Stimulated activated CD8-positive, alpha-beta memory T cell treated with anti-CD3 and anti-CD28 coated beads, Interleukin-7, amount 100 ng/mL, for 4 hours (primary cell): ENCODE measurements around the gene PEAR1.

Experiments used
- DNase-seq, 2 donors: peaks; one replicate each; pipeline ENCODE4 v3.0.0-alpha.2; 2020; ENCODE audit warnings: low read depth in 2 of 2

The PEAR1 gene

DNA sequence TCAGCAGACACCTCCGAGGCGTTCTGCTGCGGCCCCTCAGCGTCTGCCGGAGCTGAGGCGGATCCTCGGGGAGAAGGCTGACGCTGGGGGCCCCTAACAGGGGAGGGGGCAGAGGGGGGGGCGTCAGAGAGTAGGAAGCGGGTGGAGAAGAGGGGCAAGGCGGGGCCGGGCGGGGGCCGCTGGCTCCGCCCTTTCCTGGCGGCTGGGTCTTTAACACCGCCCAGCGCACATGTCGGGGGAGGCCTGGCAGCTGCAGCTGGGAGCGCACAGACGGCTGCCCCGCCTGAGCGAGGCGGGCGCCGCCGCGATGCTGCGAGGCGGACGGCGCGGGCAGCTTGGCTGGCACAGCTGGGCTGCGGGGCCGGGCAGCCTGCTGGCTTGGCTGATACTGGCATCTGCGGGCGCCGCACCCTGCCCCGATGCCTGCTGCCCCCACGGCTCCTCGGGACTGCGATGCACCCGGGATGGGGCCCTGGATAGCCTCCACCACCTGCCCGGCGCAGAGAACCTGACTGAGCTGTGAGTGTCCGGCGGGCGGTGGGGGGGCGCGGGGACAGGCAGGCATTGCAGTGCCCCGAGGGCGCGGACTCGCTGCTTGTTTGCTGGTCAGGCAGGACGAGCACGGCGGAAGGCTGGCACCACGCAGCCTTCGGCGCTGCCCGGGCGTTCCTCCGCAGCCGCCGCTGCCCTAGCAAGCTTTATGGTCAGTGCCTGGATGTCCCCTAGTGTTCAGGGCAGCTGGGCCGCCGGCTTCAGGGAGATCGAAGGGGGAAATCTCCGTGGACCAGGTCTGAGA lies 32.7 kb upstream of the PEAR1 start, which contains the start of gene NTRK1:
NTRK1 (plus strand) TSS at position 238 of the 796 bp plus-strand sequence; CDS start at position 308, 70 bp downstream.
- DNase-seq: peak; percentile 27 to 59

GRCh38 chr1:156862584-156862983 lies 30.9 kb upstream of the PEAR1 start:
- no peak for DNase-seq

GRCh38 chr1:156862997-156863599 lies 30.4 kb upstream of the PEAR1 start:
- no peak for DNase-seq

GRCh38 chr1:156863631-156864030 lies 29.9 kb upstream of the PEAR1 start:
- no peak for DNase-seq

DNA sequence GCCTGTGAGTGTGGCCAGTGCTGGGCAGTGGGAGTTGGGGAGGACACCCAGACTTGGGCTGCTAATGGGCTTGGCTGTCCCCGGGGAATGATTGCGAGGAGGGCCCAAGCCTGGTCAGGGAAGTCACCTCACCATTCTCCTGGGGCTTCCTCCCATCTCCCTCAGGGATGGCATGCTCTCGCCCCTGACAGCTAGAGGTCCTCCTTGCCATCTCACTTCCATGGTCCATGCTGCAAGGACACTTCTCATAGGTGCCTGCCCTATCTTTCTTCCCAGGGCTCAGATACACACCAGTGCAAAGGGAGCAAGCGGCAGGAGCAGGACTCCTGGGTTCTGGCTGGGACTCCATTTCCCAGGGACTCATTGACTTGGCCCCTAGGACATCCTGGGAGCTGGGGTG lies 28.7 kb upstream of the PEAR1 start:
- DNase-seq: no peak

DNA sequence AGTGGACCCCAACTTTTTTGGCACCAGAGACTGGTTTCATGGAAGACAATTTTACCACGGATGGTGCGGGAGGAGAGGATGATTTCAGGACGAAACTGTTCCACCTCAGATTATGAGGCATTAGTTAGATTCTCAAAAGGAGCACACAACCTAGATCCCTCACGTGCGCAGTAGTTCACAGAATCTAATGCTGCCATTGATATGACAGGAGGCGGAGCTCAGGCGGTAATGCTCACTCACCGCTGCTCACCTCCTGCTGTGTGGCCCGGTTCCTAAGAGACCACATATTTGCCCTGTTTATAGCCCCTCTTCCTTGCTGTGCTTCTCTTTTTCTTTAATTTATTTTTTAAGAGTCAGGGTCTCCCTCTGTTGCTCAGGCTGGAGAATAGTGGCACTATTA lies 28.3 kb upstream of the PEAR1 start:
- DNase-seq: no peak

DNA sequence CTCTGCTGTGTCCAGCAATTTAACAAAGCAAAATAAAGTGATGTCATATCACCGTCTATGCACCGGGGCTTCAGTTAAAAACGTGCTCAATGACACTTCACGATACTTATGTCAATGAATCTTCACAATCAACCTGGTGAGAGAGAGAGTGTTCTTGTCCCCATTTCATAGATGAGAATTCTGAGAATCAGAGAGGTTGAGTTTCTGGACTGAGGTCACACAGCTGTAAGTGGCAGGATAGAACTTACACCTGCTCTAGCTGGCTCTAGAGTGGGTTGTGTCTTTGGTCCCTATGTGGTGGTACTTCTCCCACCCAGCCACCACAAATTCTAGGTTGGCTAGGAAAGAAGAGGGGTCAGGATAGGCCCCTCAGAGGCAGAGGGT lies 27.7 kb upstream of the PEAR1 start:
- DNase-seq: no peak

DNA sequence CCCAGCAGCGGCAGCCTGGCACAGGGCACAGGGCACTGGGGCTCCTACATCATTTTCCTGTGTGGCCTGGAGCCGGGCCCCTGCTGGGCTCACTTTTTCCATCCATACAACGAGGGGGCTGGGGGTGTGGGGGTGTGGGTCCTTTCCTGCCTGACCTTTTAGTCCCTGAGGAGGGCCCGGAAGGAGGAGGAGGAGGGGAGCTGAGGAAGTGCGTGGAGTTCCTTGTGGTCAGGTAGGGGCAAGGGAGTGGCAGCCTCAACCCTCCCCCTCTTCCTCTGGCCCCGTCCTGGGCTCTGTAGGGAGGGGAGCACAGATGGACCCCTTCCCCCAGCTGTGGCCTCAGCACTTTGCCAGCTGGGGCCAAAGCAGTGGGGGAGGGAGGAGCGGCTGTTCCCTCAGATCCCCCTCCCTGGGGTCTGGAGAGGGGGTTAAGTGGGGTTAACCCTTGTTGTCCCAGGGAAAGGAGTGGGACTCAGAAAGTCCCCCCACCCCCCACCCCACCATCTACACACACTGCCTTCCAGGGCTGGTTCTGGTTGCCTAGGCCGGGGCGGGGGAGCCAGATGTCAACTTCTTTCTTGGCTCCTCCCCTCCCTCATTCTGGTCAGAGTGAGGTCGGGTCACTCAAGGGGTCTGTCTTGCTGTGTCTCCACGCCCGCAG lies 27.1 kb upstream of the PEAR1 start:
- DNase-seq: peak in 1 of 2 donors; percentile 7

DNA sequence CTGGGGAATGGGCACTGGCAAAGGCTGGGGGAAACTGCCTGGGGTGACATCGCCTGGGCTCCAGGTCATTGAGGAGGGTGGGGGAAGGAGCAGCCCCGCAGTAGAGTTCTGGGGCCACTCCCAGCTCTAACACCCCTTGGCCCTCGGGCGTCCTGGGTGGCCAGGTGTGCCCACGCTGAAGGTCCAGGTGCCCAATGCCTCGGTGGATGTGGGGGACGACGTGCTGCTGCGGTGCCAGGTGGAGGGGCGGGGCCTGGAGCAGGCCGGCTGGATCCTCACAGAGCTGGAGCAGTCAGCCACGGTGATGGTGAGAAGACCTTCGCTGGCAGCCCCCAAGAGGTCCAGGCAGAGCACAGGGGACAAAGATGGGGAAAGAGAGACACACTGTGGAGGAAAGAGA lies 25.2 kb upstream of the PEAR1 start:
- no peak for DNase-seq

GRCh38 chr1:156869455-156869854 lies 24.1 kb upstream of the PEAR1 start:
- DNase-seq: no peak

DNA sequence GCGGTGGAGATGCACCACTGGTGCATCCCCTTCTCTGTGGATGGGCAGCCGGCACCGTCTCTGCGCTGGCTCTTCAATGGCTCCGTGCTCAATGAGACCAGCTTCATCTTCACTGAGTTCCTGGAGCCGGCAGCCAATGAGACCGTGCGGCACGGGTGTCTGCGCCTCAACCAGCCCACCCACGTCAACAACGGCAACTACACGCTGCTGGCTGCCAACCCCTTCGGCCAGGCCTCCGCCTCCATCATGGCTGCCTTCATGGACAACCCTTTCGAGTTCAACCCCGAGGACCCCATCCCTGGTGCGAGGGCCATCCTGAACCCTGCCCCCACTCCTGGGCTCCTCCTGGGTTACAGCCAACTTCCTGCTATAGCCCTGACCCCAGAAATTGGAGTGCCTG lies 19.9 kb upstream of the PEAR1 start:
- no peak for DNase-seq

DNA sequence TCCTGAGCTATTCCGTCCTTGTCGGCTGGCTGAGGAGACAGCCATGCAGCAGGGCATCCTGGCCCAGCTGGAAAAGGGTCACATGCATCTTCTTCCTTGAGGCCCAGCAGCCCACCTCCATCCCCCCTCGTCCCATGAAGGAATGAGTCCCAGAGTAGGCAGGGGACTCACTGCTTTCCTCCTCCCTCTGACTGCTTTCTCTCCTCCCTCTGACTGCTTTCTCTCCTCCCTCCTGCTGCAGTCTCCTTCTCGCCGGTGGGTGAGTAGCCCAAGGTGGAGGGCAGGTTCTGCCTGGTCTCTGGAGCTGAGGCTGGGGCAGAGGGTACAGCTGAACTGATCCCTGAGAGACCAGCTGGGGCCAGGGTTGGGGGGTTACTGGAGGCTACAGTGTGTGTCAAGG lies 19.4 kb upstream of the PEAR1 start:
- DNase-seq: no peak

DNA sequence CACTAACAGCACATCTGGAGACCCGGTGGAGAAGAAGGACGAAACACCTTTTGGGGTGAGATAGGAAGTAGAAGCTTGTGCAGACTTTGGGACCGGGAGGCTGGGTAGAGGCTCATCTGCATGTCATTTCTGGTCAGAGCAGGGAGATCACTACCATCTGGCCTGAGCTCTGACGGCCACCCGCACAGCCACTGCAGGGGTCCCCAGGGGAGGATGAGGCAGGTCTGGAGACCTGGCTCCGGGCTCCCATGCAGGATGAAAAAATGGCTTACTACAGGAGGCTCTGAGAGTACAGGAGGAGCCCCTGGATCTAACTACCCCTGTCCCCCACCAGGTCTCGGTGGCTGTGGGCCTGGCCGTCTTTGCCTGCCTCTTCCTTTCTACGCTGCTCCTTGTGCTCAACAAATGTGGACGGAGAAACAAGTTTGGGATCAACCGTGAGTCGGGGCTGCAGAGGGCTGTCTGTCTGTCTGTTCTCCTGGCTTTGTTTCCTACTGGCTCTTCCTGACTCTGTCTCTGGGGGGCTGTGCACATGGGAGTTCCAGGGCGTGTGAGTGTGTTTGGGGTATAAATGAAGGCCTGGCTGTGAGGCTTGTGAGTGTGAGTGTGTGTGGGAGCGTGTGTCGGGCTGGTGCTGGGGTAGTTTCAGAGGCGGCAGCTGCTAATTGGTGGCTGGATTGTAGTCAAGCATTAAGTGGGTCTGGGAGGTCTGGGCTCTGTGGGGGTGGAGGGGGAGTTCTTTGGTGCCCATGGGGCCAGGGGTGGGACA lies 18.8 kb upstream of the PEAR1 start:
- DNase-seq: no peak

GRCh38 chr1:156875341-156875615 lies 18.2 kb upstream of the PEAR1 start:
- DNase-seq: no peak

DNA sequence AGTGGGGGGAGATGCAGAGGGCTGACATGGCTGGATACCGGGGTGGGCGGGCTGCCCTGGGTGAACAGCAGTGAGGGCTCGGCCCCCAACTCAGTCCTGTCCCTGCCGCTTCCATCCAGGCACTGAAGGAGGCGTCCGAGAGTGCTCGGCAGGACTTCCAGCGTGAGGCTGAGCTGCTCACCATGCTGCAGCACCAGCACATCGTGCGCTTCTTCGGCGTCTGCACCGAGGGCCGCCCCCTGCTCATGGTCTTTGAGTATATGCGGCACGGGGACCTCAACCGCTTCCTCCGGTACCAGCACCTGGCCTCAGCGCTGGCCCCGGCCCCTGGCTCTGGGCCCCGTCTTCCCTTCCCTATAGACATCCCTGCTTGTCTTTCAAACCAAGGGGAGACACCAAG lies 17.2 kb upstream of the PEAR1 start:
- DNase-seq: no peak

DNA sequence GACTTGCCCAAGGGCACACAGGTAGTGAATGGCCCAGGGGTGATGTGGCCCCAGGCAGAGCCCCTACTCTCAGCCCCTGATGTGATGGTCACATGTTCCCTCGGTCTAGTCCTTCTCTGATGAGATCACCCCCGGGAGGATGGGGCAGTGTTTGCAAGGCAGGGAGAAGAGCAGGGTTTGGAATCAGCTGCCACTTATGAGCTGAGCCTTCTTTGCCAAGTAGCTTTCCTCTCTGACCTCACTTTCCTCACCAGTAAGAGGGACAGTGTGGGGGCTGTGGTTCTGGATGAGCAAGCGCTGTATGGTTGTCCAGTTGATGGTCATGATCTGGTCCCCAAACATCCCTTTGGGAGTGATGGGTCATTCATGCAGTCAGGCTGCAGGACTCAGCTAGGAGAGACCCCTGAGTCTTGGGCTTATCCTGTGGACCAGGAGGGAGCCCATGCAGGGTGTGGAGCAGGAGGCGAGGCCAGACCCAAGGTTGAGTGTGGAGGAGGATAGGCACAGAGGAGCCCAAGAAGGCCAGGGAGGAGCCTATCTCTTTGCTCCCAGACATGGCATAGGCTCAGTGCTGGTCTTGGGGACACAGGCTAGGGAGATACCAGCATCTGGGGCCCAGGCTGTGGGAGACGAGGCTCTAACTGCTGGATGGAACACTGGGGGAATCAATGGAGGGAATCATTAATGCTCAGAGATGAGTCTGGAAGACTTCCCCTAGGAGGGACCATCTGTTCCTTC lies 15.9 kb upstream of the PEAR1 start:
- DNase-seq: no peak

DNA sequence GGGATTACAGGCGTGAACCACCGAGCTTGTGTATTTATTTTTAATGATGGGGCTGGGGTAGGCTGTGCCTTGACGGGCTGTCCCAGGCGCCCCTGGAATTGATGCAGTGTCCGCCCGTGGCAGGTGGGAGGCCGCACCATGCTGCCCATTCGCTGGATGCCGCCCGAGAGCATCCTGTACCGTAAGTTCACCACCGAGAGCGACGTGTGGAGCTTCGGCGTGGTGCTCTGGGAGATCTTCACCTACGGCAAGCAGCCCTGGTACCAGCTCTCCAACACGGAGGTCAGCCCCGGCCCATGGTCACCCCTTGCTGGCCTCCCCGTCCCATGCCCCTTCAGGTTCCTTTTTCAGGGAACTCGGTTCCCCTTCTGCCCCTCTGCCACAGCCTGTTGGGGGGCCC lies 13.6 kb upstream of the PEAR1 start:
- no peak for DNase-seq

DNA sequence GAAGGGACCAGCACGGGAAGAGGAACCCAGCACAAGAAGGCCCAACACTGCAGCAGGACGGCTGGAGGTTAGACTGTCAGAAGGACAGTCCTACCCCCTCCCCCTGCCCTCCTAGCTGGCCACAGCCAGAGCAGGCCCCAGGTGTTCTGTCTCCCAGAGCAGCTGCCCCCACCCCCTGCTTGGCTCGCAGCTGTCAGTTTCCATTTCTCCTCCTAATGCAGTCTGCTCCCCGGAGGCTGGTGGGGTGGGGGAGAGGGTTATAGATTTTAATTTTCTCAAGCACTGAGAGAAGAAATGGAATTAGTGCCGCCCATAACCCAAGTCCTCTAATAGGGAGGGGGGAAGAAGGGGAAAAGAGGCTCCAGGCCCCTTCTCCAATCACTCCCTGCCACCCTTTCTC lies 13.0 kb upstream of the PEAR1 start:
- DNase-seq: no peak

- DNase-seq: no peak
These were observed 12.4 kb upstream of the PEAR1 start for GRCh38 chr1:156881101-156881500.

- DNase-seq: no peak
These were observed 11.9 kb upstream of the PEAR1 start for GRCh38 chr1:156881663-156882062.

DNA sequence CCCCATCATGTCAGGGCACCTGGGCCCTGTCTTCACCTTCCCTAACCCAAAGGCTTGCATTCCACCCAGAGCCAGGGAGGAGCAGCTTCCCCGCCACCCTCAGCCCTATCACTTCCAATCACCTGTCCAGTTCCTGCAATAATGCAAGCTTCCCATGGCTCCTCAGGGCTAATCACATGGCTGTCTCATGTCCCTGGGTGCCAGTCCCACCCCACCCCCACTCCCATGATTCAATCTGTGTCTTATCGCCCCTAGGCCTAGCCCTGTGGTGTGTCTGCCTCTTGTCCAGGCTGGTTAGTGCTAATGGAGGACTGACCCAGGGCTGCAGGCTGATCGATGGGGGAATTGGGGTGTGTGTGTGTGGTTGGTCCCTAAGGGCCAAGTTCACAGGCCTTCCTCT lies 11.0 kb upstream of the PEAR1 start:
- no peak for DNase-seq

DNA sequence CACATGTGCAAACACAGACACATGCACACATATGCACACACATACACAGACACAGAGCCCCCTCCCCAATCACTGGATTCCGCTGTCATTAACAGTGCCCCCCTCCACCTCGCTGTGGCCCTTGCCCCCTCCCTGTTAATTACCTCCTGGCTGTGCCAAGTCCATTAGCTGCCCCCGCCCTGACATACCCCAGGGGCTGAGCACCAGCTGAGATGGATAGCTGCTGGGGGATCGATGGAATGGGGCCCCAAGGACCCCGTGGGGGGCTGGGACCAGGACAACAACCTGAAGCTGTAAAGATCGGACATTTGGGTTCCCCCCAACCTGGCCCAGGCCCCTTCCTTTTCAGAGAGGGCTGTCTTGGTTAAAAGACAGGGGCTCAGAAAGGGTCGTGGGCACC lies 9.6 kb upstream of the PEAR1 start:
- DNase-seq: no peak
